Urothelium cell line (cell line): ENCODE data around the gene PCBP3.
A peak's percentile ranks its signal among the peaks of the same experiment; 100 is the strongest.

Experiments
- DNase-seq: peaks from one replicate; pipeline ENCODE4 v3.0.0; 2011; ENCODE audit warnings: low spot score, mixed read lengths
- FAIRE-seq: peaks from 2 replicates; lab custom pipeline; 2011; peaks lifted over from hg19 to GRCh38; lab: Jason Lieb, UNC

Gene PCBP3

DNA sequence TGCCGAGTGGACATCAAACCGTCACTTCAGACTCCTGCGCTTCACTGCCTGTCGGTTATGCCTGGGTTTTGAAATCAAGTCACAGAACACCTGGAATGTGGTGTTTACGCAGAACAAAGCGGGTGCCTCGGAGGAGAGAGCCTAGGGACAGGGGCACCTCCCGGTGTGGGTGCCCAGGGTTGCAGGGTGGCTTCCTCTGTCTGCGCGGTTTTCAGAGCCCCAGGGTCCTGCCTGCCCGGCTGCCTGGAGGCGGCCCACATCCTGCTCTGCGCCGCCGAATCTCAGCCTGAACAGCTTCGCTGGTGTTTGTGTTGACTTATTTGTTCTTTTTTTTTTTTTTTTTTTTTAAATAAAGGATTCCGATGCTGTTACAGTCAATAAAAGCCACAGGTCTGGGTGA lies 224.6 kb downstream of the PCBP3 start:
- FAIRE-seq (no peak), DNase-seq (no peak)

DNA sequence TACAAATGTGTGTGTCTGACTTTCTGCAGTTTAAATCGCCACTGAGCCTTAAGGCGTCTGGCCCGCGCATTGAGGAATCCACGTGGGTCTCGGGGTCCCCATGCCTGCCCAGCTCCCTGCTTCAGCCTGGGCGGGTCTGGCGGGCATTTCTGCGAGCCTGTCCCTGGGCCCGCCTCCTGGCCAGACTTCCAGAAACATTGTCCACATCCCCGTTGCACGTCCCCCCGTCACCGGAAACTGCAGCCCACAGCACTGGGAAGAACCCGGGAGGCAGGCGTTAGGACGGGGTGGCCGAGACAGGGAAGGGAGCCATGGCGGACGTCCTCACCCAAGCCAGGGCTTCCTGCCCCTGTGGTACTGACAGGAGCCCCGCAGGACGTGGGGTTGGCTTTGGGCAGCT lies 225.0 kb downstream of the PCBP3 start:
- DNase-seq (no peak), FAIRE-seq (no peak)

DNA sequence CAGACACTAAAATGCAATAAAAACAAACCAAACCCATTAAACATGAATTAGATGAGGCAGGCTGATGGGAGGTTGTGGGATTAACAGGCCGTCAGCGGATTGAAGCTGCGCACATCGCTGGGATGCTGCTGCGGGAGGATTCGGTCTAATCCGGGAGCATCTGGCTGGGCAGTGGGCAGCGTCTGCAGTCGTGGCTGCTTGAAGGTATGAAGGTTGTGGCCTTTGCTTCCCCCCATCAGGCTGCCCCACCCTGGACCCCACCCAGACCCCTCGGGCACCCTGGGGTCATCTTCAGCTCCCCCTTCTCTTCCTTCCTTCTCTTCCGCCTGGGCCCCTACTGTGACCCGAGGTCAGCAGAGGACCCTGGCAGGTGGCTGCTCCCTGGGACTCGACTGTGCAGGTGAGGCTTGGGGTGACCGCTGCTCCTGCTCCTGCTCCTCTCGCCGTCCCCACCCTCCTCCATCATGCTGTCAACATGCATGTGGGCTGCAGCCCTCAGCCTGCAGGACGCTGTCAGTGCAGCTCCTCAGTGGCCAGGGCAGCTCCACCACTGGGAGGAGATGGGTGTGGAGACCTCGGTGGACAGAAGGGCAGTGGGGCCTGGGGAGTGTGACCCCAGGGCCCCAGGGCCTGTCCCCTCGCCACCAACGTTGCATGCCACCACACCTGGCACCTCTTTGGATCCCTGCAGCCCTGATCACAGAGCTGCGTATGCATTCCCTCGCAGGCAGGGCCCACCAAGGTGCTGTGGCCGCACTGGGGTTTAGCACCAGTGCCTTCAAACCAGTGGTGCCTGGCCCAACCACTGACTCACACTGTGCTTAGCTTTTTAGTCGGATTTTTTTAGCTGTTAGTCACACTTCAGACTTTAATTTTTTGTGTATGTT lies 225.8 kb downstream of the PCBP3 start:
- FAIRE-seq = no peak
- no peak for DNase-seq

DNA sequence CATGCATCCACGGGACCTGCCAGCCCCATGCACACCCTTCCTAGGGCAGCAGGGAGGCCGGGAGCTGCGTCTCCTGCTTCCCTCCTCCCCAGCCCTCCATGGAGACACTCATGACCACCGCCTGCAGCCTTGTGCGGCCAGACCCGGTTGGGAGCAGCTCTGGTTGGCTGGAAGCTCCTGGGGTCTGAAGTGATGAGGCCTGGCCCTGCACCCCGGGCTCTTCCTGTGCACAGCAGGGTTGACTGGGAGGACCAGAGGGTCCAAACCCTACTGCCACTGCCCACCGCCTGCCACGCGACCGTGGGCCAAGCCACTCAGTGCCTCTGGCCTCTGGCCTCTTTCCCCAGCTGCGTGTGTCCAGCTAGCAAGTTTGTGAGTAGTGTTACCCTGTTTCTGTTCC lies 226.9 kb downstream of the PCBP3 start:
- FAIRE-seq (no peak), DNase-seq (no peak)

DNA sequence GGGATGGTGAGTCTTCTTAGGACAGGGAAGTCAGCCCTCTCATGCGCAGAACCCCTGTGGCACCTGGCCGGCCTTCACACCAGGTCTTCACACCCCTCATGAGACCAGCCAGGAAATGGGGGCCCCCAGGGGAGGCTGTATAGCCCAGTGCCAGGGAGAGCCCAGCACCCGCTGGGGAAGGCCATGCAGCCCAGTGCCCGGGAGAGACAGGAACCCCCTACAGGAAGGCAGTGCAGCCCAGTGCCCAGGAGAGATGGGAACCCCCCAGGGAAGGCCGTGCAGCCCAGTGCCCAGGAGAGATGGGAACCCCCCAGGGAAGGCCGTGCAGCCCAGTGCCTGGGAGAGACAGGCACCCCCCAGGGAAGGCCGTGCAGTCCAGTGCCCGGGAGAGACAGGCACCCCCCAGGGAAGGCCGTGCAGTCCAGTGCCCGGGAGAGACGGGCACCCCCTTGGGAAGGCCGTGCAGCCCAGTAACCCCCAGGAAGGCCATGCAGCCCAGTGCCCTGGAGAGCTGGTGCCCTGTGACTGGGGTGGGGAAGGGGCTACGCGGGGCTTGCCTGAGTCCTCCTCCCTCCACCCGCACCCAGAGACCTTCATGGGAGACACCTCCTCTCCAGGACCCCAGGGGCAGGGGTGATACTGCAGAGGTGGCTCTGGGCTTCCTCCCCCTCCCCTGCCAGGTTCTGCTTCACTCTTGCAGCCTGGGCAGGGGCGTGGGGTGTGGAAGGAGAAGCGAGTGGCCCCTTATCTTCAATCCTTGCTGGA lies 227.5 kb downstream of the PCBP3 start:
- no peak for DNase-seq
- no peak for FAIRE-seq

DNA sequence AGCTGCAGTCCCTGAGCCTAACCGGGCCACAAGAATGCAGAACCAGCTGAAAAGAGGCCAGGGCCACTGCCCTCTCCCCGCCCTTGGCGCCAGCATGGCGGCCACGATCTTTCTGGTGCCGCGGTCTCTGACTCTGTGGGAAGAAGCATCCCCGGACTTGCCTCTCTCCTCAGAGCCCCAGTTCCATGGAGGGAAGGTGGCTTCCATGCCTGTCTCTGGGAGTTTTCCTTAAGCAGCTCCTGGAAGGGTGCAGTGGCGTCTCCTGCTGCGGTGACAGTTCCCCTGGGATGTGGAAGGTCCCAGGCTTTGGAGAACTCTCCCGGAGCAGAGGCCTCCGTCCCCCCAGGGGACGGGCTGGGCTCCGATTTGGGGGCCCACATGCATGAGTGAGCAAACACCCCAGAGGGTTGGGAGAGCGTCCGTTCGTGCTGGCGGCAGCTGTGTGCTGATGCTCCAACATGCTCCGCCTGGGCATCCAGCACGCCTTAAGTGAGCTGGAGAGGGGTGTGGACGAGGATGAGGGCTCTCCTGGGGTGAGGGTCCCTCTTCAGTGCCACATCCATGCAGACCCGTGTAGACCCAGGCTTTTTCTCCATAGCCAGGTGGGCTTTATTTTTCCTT lies 228.2 kb downstream of the PCBP3 start:
- FAIRE-seq = no peak
- no peak for DNase-seq

DNA sequence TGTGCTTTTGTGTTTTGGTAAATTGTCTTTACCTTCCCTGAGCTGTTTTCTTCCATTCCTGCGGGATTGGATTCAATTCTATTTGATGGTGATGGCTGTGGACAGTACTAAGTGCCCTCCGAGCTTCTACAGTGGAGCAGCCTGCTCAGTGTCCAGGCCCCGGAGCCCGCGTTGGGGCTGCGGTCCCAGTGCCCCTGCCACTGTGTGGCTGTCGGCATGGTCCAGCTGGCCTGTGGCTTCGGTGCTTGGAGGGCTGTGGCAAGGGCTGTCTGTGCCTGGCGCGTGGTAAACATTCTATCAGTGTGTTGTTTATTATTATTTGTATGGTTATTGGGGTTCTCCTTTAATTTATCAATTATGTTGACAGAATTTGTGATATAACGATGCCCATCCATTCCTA lies 228.9 kb downstream of the PCBP3 start:
- FAIRE-seq = no peak

DNA sequence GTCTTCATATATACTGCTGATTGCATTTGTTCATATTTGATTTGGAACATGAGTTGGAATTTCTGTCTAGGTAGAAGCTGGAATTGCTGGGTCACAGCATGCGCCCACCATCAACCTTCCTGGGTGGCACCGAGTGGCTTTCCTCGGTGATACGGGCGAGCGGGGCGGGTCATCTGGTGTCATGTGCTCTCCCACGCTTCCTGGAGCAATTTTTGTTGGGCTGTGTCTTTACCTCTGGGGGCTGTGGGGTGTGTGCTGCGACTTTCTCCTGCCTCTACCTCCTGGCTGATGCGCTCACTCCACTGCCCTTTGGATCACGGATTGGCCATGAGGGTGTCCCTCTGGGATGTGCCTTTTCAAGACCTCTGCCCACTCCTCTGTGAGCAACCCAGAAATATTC lies 229.4 kb downstream of the PCBP3 start:
- DNase-seq (no peak), FAIRE-seq (no peak)

More for the DNA sequence above, 228.9 kb downstream of the PCBP3 start:
- DNase-seq = no peak

DNA sequence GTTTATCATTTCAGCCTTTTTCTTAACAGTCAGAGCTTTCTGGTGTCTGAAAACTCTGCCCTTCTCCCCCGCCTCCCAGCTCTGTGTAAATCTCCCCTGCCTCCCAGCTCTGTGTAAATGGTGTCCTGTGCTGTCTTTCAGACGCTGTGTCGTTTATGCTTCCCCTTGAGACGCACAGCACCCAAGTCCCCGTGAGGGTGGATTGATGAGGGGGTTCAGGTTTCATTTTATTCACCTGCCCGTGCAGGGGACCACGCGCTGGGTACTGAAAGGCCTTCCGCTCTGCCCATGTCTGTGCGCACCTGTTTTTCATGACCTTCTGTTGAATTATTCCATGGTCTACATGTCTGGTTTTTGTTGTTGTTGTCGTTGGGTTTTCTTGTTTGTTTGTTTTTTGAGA lies 229.9 kb downstream of the PCBP3 start:
- DNase-seq (no peak), FAIRE-seq (no peak)

DNA sequence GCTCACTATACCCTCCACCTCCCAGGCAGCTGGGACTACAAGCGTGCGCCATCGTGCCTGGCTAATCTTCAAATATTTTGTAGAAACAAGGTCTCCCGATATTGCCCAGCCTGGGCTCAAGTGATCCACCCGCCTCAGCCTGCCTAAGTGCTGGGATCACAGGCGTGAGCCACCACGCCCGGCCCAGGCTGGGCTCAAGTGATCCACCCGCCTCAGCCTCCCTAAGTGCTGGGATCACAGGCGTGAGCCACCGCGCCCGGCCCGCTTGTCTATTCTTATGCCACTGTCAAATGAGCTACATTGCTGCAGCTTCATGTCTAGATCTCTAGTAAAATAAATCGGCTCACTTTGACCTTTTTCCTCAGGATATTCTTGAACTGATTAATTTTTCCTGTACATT lies 230.3 kb downstream of the PCBP3 start:
- FAIRE-seq (no peak), DNase-seq (no peak)

DNA sequence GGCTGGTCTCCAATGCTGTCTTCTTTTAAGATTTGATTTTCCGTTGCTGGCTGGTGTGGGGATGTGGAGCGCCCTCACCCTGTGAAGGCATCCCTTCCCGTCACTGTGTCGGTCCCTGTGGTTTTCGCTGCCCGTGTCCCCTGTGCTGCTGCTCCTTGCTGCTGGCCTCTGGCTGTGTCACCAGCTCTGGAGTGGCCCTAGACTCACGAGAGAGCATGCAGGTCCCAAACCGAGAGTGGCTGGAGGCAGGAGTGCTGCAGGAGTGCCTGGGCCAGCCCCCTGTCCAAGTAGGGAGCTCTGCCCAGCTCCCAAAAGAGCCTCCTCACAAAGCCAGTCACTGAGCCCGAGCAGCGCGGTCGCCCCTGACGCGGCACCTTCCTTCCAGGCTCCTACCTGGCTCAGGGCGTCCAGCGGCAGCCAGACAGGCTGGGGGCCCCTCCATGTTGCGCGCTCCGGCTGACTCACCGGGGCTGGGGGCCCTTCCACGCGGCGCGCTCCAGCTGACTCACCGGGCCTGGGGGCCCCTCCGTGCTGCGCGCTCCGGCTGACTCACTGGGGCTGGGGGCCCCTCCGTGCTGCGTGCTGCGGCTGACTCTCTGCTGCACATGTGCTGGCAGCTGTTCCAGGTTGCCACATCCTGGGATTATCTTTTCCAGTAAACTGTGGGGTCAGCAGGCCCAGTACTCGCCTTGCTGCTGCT lies 231.3 kb downstream of the PCBP3 start:
- peak; percentile 93 for DNase-seq
- peak; percentile 84 for FAIRE-seq

DNA sequence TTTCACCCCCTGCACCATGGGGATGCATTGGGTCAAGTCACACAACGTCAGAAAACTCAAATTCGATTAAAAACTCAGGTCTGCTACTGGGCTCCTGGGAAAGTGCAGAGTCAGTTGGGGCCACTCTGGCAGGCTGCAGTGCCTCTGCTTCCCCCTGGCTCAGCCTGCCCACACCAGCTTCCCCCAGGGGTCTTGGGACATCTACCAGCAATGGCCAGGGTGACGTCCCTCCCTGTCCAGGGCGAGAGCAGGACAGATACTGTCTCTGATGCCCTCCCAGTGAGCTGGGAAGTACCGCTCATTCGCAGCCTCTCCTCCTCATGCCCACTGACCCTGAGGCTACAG lies 231.9 kb downstream of the PCBP3 start:
- DNase-seq (no peak), FAIRE-seq (peak; percentile 37)

DNA sequence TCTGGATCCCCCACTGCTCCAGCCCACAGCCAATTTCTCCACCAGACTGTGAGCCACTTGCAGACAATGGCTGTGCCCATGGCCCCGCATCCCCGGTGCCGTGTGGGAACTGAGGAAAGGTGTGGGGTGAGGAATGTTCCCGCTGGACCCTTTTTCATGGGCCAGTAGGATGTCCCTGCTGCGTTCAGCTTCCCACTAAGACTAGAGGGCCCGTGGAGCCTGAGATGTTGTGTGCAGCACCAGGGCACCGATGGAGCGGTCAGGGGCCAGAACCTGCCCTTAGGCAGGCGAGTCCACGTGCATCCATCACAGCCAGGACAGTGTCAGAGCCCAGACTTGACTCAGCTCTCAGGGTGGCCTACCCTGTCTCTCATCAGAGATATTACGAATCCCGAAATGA lies 232.4 kb downstream of the PCBP3 start:
- no peak for DNase-seq
- no peak for FAIRE-seq

DNA sequence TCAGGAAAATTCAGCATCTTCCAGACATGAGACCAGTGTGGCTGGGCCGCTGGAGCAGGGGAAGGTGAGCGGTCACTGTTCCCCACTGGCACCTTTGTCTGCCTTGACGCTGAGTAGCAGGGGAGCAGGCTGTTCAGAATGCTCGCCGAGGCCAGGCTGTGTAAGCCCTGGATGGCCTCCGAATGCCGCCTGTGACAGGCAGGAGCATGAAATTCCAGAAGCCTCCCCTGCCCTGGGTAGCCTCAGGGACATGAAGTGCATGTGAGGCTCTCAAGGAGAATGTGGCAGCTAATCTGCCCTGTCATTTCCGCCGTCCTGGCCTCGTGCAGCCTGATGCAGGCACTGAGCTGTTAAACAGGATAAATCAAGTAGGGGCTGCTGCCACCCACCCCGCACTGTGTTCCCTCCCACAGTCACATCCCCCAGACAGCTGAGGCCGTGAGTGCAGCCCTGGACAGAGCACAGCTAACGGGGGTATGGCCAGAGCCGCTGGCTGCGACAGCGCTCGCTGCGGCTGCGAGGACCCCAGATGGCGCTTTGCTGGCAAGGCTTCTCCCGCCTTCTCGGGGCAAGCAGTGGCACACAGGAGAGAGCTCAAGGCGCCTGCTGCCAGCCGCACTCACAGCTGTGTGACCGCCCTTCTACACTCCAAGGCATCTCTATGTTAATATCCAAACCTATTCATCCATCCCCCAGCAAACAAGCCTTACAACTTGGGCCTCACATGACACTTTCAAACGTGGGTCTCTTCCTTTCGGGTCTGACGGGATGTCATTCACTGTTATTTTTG lies 233.1 kb downstream of the PCBP3 start:
- peak; percentile 44 for FAIRE-seq
- no peak for DNase-seq

DNA sequence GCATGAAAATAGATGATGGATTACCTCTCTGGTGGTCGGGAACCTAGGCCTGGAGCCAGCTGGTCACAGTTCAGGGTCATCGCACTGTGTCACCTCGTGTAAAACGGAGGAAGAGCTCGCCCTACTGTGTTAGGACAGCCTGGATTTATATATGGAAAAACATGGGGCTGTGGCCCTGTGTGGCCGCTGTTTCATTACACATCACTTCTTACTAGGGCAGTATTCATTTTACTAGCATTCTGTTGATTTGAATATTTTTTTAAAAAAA lies 233.6 kb downstream of the PCBP3 start:
- no peak for FAIRE-seq

DNA sequence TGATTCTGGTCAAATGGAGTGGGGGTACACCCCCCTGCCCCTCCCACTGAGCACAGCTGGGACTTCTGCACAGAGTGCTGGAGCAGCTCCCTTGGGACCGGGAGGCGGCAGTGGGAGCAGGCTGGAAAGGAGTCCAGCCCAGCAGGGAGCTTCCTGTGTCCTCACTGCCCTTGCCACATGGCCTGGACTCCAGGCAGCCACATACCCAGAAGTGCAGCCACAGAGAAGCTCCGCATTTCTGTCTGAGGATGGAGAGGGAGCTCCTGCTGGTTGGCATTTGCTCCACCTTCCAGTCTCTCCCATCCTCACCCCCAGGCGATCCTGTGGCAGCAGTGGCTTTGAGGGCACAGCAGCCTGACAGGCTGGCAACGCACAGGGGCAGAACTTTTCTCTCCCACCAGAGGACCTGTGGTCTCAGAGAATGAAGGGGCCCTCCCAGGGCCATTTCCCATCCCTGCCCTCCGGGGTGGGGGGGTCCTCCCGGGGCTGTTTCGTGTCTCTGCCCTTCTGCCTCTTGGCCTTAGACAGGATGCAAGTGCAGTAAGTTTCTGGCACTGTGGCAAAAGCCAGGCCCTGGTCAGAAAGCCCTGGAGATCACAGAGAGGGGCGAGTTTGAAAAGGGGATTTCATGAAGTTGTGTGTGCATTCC lies 234.4 kb downstream of the PCBP3 start:
- FAIRE-seq (no peak), DNase-seq (no peak)

More for the DNA sequence above, 233.6 kb downstream of the PCBP3 start:
- no peak for DNase-seq

DNA sequence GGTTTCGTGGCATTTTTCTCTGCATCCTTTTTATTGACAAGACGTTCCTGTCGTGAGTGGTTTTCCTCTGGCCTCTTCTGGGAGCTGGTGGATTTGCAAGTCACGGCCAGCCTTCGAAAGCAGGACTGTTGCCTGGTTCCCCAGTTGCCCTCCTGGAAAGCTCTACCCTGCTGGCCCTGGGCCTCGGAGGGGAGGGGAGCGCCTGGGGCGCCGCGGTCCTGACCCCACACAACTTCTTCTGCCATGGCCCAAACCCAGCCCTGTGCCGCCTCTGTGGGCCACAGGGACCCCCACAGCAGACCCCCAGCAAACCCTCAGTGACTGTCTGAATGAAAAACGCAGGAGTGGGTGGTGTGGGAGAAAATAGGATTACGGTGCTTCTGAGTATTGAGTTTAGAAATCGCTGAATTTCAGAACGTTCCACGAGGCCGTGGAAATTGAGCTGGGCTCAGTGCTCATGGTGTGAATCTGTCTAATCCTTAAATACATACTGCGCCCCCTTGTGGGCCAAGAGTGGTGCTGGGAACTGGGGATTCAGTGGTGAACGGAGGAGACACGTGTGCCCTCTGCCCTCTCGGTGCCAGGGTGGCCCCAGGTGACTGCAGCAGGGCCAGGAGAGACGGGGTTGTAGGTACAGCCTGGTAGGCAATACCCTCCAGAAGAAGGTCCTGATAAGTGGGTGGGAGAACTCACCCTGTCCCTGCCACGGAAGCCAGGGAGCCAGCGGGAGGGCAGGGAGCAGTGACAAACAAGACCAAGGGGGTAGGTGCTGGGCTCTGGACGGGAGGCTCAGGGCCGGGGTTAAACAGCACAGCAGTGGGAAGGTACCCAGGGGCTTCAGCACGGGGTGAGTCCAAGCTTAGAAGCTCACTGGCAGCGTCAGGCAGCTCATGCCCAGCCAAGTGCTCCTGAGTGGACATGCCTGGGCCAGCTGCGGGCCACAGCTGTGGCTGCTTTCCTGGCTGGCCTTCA lies 236.9 kb downstream of the PCBP3 start:
- DNase-seq = peak; percentile 65
- no peak for FAIRE-seq

DNA sequence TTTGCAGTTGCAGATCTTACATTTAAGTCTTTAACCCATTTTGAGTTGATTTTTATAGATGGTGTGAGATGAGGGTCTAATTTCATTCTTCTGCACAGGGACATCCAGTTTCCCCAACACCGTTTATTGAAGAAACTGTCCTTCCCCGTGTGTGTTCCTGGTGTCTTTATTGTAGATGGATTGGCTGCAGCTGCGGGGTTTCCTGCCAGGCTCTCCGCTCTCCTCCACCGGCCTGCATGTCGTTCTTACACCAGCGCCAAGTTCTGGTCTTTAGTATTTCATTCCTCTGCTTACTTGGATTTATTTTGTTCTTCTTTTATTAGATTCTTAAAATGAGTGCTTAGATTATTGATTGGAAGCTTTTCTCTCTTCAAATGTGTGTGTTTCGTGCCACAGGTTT lies 239.1 kb downstream of the PCBP3 start:
- DNase-seq = no peak
- no peak for FAIRE-seq

DNA sequence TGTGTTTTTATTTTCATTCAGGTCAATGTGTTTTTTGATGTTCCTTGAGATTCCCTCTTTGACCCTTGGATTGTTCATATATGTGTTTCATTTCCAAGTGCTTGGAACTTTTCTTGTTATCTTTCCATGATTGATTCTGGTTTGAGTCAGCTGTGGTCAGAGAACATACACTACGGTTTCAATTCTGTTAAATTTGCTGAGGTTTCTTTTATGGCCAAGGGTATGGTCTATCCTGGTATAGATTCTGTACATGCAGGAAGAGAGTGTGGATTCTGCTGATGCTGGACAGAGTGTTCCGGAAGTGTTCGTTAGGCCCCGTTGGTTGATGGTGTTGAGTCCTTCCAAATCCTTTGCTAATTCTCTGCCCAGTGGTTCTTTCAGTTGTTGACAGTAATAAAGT lies 239.6 kb downstream of the PCBP3 start:
- DNase-seq (no peak), FAIRE-seq (no peak)
